ENCODE results near the gene OR52R1.

The OR52R1 gene

DNA sequence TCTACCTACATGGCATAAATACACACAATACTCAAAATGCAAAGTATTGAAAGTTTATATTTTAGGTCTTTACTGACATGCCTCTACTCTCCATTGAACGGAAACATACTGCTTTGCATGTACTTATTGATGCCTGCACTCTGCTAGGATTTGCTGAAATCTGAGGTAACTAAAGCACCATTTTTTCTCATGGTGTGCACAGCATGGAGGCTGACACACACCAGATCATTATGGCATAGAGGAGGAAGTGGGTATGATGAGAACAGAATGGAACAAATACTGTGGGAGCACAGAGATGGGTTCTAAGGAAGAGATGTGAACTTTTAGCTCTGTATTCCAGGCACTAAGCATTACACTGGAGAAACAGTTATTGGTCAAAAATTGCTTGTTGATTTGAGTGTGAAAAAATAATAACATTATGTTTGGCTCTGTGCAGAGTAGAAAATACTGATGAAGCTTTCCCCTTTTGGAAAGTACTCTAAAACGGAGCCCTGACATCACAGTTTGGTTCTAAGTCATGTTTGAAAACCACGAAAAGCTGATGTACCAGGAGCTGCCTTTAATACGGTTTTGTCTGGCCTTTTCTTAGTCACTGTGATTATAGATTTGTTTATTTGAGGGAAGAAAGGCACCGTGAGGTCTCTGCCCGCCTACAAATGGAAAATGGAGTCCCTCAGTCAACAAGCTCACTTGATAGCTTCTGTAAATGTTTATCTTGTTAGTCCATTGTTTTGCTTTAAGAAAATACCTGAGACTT, 5.6 kb downstream of the OR52R1 start:
- no peak for DNase-seq

DNA sequence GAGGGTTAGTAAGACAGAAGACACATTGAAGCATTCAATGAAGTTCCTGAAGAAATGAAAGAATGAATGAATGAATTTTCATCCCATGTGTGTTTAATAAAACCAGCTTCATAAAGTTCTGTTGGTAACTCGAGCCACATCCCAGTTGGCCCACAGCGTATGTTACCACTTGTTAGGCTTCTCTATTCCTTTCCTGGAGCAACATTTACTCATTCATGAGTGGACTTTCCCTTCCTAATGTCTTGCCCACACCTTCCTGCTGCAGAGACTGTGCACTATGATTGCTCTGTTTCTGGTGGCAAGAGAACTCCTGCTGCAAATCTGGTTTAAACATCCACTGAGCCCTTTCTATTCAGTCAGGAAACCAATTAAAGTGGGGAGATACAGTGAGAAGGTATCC, 7.0 kb downstream of the OR52R1 start:
- H3K4me3 Mint-ChIP-seq = no peak overlapping the region
- DNase-seq = no peak
- H3K9me3 Mint-ChIP-seq = no peaks in the 10 kb centered on the region
- peaks cover 18% of the 10 kb centered on the region for H3K27me3 Mint-ChIP-seq (ENCODE audit: low read depth, poor library complexity)
- TF ChIP-seq, protein P1, sequence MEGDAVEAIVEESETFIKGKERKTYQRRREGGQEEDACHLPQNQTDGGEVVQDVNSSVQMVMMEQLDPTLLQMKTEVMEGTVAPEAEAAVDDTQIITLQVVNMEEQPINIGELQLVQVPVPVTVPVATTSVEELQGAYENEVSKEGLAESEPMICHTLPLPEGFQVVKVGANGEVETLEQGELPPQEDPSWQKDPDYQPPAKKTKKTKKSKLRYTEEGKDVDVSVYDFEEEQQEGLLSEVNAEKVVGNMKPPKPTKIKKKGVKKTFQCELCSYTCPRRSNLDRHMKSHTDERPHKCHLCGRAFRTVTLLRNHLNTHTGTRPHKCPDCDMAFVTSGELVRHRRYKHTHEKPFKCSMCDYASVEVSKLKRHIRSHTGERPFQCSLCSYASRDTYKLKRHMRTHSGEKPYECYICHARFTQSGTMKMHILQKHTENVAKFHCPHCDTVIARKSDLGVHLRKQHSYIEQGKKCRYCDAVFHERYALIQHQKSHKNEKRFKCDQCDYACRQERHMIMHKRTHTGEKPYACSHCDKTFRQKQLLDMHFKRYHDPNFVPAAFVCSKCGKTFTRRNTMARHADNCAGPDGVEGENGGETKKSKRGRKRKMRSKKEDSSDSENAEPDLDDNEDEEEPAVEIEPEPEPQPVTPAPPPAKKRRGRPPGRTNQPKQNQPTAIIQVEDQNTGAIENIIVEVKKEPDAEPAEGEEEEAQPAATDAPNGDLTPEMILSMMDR (IDR thresholded peaks at IDR 0.05) = no peak
- no peaks in the 10 kb centered on the region for H3K4me1 Mint-ChIP-seq
- no peak overlapping the region for H3K27ac Mint-ChIP-seq
- H3K36me3 Mint-ChIP-seq (ENCODE audit: low read depth) = no peaks in the 10 kb centered on the region

More for the DNA sequence above, 5.6 kb downstream of the OR52R1 start:
- no peak overlapping the region for H3K27ac Mint-ChIP-seq
- TF ChIP-seq, protein P1 (IDR thresholded peaks at IDR 0.05) = no peak
- H3K4me3 Mint-ChIP-seq = no peak overlapping the region
- H3K27me3 Mint-ChIP-seq (ENCODE audit: low read depth, poor library complexity) = peaks cover 18% of the 10 kb centered on the region
- H3K36me3 Mint-ChIP-seq (ENCODE audit: low read depth) = no peaks in the 10 kb centered on the region
- H3K9me3 Mint-ChIP-seq = no peaks in the 10 kb centered on the region
- H3K4me1 Mint-ChIP-seq = no peaks in the 10 kb centered on the region

DNA sequence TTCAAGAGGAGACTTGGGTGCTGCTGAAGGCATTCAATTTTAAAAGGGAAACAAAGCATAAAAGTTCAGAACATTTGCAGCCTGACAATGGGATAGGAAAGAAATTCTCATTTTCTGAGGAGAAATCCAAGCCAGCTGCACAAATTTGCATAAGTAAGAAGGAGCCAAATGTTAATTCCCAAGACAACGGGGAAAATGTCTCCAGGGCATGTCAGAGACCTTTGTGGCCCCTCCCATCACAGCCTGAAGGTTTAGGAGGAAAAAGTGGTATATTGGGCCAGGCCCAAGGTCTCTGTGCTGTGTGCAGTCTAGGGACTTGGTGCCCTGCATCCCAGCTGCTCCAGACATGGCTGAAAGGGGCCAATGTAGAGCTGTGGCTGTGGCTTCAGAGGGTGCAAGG, 21.7 kb downstream of the OR52R1 start:
- TF ChIP-seq, protein P1 (IDR thresholded peaks at IDR 0.05) = no peak
- H3K27ac Mint-ChIP-seq = no peak overlapping the region
- H3K27me3 Mint-ChIP-seq (ENCODE audit: low read depth, poor library complexity) = peaks cover 14% of the 10 kb centered on the region
- no peak for DNase-seq
- peaks cover 7% of the 10 kb centered on the region for H3K36me3 Mint-ChIP-seq (ENCODE audit: low read depth)
- H3K9me3 Mint-ChIP-seq = peaks cover 26% of the 10 kb centered on the region
- peaks cover 4% of the 10 kb centered on the region for H3K4me1 Mint-ChIP-seq
- no peak overlapping the region for H3K4me3 Mint-ChIP-seq

DNA sequence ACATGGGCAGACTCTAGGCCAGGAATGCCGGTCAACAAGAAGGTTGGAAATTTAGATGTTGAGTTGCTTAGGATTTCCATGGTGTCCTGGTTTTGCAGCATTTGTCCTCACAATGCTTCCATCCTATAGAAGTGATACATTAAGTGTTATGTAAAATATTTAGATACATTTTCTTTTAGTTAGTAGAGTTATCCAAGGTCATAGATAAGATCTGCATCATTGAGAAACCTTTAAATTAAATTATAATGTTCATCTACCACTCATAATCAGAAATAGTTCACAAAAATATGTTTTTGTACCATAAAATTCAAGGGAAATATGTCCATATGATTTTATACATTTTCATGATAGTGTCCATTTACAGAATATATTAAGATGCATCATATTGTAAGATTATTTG, 34.3 kb downstream of the OR52R1 start, which contains the start of gene OR51F1:
OR51F1 (minus strand) TSS at position 101 of the 400 bp plus-strand sequence; CDS start at position 101, 0 bp downstream.
- Mint-ChIP-seq H3K27me3 (ENCODE audit: low read depth, poor library complexity) (peaks cover 4% of the 10 kb centered on the region), H3K27ac (no peak within 1 kb of the TSS), H3K36me3 (ENCODE audit: low read depth) (no peaks in the 10 kb centered on the region), H3K9me3 (no peaks in the 10 kb centered on the region), H3K4me1 (no peaks in the 10 kb centered on the region), H3K4me3 (no peak within 1 kb of the TSS)
- TF ChIP-seq, protein P1 (IDR thresholded peaks at IDR 0.05) = no peak
- no peak for DNase-seq

DNA sequence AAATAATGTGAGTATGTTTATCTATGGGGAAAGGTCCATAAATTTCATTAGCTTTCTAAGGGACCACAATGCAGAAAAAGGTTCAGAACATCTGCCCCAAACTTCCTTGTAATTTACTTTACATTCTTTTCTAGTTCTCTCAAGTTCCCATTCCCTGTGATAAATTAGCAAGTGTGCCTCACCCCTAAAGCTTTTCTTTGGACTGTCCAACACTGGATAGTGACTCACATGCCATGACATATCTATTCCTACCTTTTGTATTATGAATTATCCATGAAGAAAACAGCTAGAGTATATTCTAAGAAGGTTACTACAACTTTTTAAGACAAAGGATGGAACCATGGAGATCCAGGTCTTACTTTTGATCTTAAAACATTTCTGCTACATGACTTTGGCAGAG, 36.1 kb downstream of the OR52R1 start:
- Mint-ChIP-seq H3K27ac (no peak overlapping the region), H3K4me3 (no peak overlapping the region), H3K27me3 (ENCODE audit: low read depth, poor library complexity) (no peaks in the 10 kb centered on the region), H3K9me3 (no peaks in the 10 kb centered on the region), H3K36me3 (ENCODE audit: low read depth) (no peaks in the 10 kb centered on the region), H3K4me1 (no peaks in the 10 kb centered on the region)
- DNase-seq = no peak
- TF ChIP-seq, protein P1 (IDR thresholded peaks at IDR 0.05) = no peak
